Measurements from ENCODE around the gene TAF13.
A peak's percentile ranks its signal among the peaks of the same experiment; 100 is the strongest.

Gene TAF13

GRCh38 chr1:109094377-109094803 is 18.6 kb upstream of the TAF13 start:
- no peak overlapping the region for H3K4me3 ChIP-seq (ENCODE audit: low read length)
- no peaks in the 10 kb centered on the region for H4K20me1 ChIP-seq (ENCODE audit: control insufficient read depth, insufficient read depth, low read depth, low read length)

GRCh38 chr1:109091839-109092193 is 16.0 kb upstream of the TAF13 start:
- Histone ChIP-seq H3K27ac (ENCODE audit: low read depth, low read length) (peak overlapping the region; percentile 80), H3K9me2 (replicated peaks; ENCODE audit: control insufficient read depth, low read length) (no peaks in the 10 kb centered on the region), H3K27me3 (ENCODE audit: control insufficient read depth, low read length) (no peaks in the 10 kb centered on the region), H3K36me3 (ENCODE audit: control insufficient read depth, low read length) (peaks cover 46% of the 10 kb centered on the region), H3F3A (ENCODE audit: control insufficient read depth, insufficient read depth) (peaks cover 22% of the 10 kb centered on the region), H3K9me3 (ENCODE audit: control insufficient read depth, insufficient read depth, low read length) (no peaks in the 10 kb centered on the region), H3K79me2 (ENCODE audit: control insufficient read depth, low read length) (peaks cover 56% of the 10 kb centered on the region), H3K4me1 (ENCODE audit: control insufficient read depth, low read length) (peaks cover 20% of the 10 kb centered on the region), H4K20me1 (ENCODE audit: control insufficient read depth, insufficient read depth, low read depth, low read length) (no peaks in the 10 kb centered on the region), H3K4me2 (ENCODE audit: low read length) (peak overlapping the region; percentile 83), H3K4me3 (ENCODE audit: low read length) (peak overlapping the region; percentile 86)
- TF ChIP-seq CTCF (IDR thresholded peaks at IDR 0.05; ENCODE audit: low read depth, low read length, poor library complexity, severe bottlenecking), result no peak
- no peak for TF ChIP-seq EZH2phosphoT487 (IDR thresholded peaks at IDR 0.05; ENCODE audit: borderline replicate concordance, low read length)

More at GRCh38 chr1:109094377-109094803, 18.6 kb upstream of the TAF13 start:
- Histone ChIP-seq H3K9me2 (replicated peaks; ENCODE audit: control insufficient read depth, low read length) (no peaks in the 10 kb centered on the region), H3K4me1 (ENCODE audit: control insufficient read depth, low read length) (peaks cover 20% of the 10 kb centered on the region), H3K9me3 (ENCODE audit: control insufficient read depth, insufficient read depth, low read length) (no peaks in the 10 kb centered on the region), H3K27me3 (ENCODE audit: control insufficient read depth, low read length) (no peaks in the 10 kb centered on the region), H3K36me3 (ENCODE audit: control insufficient read depth, low read length) (peaks cover 42% of the 10 kb centered on the region), H3F3A (ENCODE audit: control insufficient read depth, insufficient read depth) (peaks cover 23% of the 10 kb centered on the region), H3K4me2 (ENCODE audit: low read length) (no peak overlapping the region), H3K79me2 (ENCODE audit: control insufficient read depth, low read length) (peaks cover 53% of the 10 kb centered on the region), H3K27ac (ENCODE audit: low read depth, low read length) (no peak overlapping the region)
- no peak for TF ChIP-seq CTCF (IDR thresholded peaks at IDR 0.05; ENCODE audit: low read depth, low read length, poor library complexity, severe bottlenecking)

GRCh38 chr1:109091078-109091838 is 15.5 kb upstream of the TAF13 start:
- H3K27ac ChIP-seq (ENCODE audit: low read depth, low read length), result peak overlapping the region; percentile 80
- H3K36me3 ChIP-seq (ENCODE audit: control insufficient read depth, low read length), result peaks cover 43% of the 10 kb centered on the region
- H3K4me1 ChIP-seq (ENCODE audit: control insufficient read depth, low read length), result peaks cover 20% of the 10 kb centered on the region
- TF ChIP-seq CTCF (IDR thresholded peaks at IDR 0.05; ENCODE audit: low read depth, low read length, poor library complexity, severe bottlenecking) (no peak), EZH2phosphoT487 (IDR thresholded peaks at IDR 0.05; ENCODE audit: borderline replicate concordance, low read length) (no peak)
- peak overlapping the region; percentile 83 for H3K4me2 ChIP-seq (ENCODE audit: low read length)
- peaks cover 56% of the 10 kb centered on the region for H3K79me2 ChIP-seq (ENCODE audit: control insufficient read depth, low read length)
- no peaks in the 10 kb centered on the region for H3K9me3 ChIP-seq (ENCODE audit: control insufficient read depth, insufficient read depth, low read length)
- no peaks in the 10 kb centered on the region for H3K27me3 ChIP-seq (ENCODE audit: control insufficient read depth, low read length)
- no peaks in the 10 kb centered on the region for H3K9me2 ChIP-seq (replicated peaks; ENCODE audit: control insufficient read depth, low read length)
- H4K20me1 ChIP-seq (ENCODE audit: control insufficient read depth, insufficient read depth, low read depth, low read length), result no peaks in the 10 kb centered on the region
- H3K4me3 ChIP-seq (ENCODE audit: low read length), result peak overlapping the region; percentile 86
- peaks cover 19% of the 10 kb centered on the region for H3F3A ChIP-seq (ENCODE audit: control insufficient read depth, insufficient read depth)

Measured in DOHH2 (cell line).